ENCODE data around the gene ARHGEF1. TPM values are rescaled to one million over a fixed set of nuclear protein-coding genes. Genes with fewer than 3 reads are reported as not detected.

The ARHGEF1 gene
- total and polyA plus RNA-seq, 2 experiments from 2014 or later: 40.1 to 49.9 TPM

DNA sequence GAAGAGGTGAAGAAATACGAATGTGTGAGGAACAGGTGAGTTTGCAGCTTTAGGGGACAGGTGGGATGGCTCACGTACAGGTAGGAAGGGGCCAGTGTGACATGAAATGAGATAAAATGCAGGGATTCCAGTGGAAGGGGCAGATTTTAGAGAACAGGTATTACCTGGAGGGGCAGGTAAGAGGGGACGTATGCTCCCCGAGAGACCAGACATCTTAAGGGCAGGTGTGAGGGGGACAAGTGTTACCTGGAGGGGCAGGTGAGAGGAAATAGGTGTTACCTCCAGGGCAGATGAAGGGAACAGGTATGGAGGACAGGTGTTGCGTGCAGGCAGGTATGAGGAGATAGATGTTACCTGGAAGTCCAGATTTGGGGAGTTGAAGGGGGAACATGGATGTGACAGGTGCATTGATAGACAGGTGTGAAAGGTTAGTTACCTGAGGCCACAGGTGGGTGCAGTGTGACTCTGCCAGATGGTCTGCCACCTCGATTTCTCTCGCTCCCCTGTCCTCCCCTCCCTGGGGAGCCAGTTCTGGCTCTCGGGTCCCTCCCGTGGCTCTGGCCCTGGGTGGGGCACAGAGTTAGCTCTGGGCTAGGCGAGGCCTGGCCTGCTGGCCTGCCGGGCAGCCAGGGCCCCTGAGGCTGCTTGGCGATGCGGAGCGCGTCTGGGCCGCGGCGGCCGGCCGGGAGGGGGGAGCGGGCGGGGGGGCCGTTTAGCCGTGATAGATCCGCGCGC is 43.2 kb downstream of the ARHGEF1 start:
- Histone ChIP-seq H3K36me3 (no peaks in the 10 kb centered on the region), H3K4me1 (ENCODE audit: low read depth) (no peaks in the 10 kb centered on the region), H3K27ac (no peak overlapping the region), H3K9me3 (ENCODE audit: low read depth) (no peaks in the 10 kb centered on the region), H3K4me3 (no peak overlapping the region), H3K27me3 (peaks cover 98% of the 10 kb centered on the region)
- no peak for DNase-seq (ENCODE audit: low read depth in 1 of 2, low spot score in 1 of 2)
- TF ChIP-seq, protein P1, sequence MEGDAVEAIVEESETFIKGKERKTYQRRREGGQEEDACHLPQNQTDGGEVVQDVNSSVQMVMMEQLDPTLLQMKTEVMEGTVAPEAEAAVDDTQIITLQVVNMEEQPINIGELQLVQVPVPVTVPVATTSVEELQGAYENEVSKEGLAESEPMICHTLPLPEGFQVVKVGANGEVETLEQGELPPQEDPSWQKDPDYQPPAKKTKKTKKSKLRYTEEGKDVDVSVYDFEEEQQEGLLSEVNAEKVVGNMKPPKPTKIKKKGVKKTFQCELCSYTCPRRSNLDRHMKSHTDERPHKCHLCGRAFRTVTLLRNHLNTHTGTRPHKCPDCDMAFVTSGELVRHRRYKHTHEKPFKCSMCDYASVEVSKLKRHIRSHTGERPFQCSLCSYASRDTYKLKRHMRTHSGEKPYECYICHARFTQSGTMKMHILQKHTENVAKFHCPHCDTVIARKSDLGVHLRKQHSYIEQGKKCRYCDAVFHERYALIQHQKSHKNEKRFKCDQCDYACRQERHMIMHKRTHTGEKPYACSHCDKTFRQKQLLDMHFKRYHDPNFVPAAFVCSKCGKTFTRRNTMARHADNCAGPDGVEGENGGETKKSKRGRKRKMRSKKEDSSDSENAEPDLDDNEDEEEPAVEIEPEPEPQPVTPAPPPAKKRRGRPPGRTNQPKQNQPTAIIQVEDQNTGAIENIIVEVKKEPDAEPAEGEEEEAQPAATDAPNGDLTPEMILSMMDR (IDR thresholded peaks at IDR 0.05; ENCODE audit: low read depth, low read length): no peak

GRCh38 chr19:41926763-41927496 is 43.9 kb downstream of the ARHGEF1 start:
- no peak for DNase-seq (ENCODE audit: low read depth in 1 of 2, low spot score in 1 of 2)
- TF ChIP-seq, protein P1 (IDR thresholded peaks at IDR 0.05; ENCODE audit: low read depth, low read length): no peak
- Histone ChIP-seq H3K4me3 (no peak overlapping the region), H3K36me3 (no peaks in the 10 kb centered on the region), H3K27ac (no peak overlapping the region), H3K9me3 (ENCODE audit: low read depth) (no peaks in the 10 kb centered on the region), H3K4me1 (ENCODE audit: low read depth) (no peaks in the 10 kb centered on the region), H3K27me3 (peaks cover 98% of the 10 kb centered on the region)

- TF ChIP-seq, protein P1 (IDR thresholded peaks at IDR 0.05; ENCODE audit: low read depth, low read length): no peak
- no peak for DNase-seq (ENCODE audit: low read depth in 1 of 2, low spot score in 1 of 2)
Observed at GRCh38 chr19:41927497-41928192, 44.7 kb downstream of the ARHGEF1 start.

DNA sequence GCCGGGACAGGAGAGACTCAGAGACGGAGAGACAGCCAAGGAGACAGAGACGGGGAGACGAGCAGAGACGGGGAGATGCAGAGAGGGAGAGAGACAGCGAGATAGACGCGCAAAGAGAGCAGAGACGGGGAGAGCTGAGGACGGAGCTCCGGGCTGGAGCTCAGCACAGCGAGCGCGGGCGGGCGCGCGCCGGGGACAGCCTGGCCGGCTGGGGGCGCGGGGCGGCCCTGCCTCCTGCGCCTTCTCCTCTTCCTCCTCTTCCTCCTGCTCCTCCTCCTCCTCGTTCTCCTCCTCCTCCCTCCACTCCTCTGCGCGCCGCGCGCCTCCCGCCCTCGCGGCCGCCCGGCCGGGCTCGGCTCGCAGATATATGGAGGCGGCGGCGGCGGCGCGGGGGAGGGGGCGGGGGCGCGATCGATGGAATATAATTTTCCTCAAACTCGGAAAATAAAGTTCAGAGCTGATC is 45.3 kb downstream of the ARHGEF1 start, which contains the start of gene ERFL:
TSS of gene ERFL (minus strand) at position 229 of the 463 bp plus-strand sequence. CDS start 15,530 bp downstream, outside the sequence.
- no peaks in the 10 kb centered on the region for H3K4me1 ChIP-seq (ENCODE audit: low read depth)
- H3K27me3 ChIP-seq: peaks cover 98% of the 10 kb centered on the region
- no peaks in the 10 kb centered on the region for H3K36me3 ChIP-seq
- TF ChIP-seq, protein P1 (IDR thresholded peaks at IDR 0.05; ENCODE audit: low read depth, low read length): no peak
- no peak within 1 kb of the TSS for H3K27ac ChIP-seq
- no peak for DNase-seq (ENCODE audit: low read depth in 1 of 2, low spot score in 1 of 2)
- peak within 1 kb of the TSS; percentile 42 for H3K4me3 ChIP-seq
- H3K9me3 ChIP-seq (ENCODE audit: low read depth): no peaks in the 10 kb centered on the region

More at GRCh38 chr19:41927497-41928192, 44.7 kb downstream of the ARHGEF1 start:
- Histone ChIP-seq H3K27me3 (peaks cover 98% of the 10 kb centered on the region), H3K27ac (no peak overlapping the region), H3K4me1 (ENCODE audit: low read depth) (no peaks in the 10 kb centered on the region), H3K4me3 (peak overlapping the region; percentile 42), H3K36me3 (no peaks in the 10 kb centered on the region), H3K9me3 (ENCODE audit: low read depth) (no peaks in the 10 kb centered on the region)

- no peaks in the 10 kb centered on the region for H3K4me1 ChIP-seq (ENCODE audit: low read depth)
- no peaks in the 10 kb centered on the region for H3K9me3 ChIP-seq (ENCODE audit: low read depth)
- H3K27ac ChIP-seq: no peak overlapping the region
- TF ChIP-seq, protein P1 (IDR thresholded peaks at IDR 0.05; ENCODE audit: low read depth, low read length): no peak
- H3K4me3 ChIP-seq: peak overlapping the region; percentile 42
- DNase-seq (ENCODE audit: low read depth in 1 of 2, low spot score in 1 of 2): no peak
- H3K27me3 ChIP-seq: peaks cover 100% of the 10 kb centered on the region
- H3K36me3 ChIP-seq: no peaks in the 10 kb centered on the region
Observed at GRCh38 chr19:41928754-41929535, 46.0 kb downstream of the ARHGEF1 start.
